HG02759 (cell line): Measurements from ENCODE around the gene RAPGEF3.

ENCODE experiments used
- ATAC-seq: cut with Tn5 transposase; IDR thresholded peaks from one replicate; pipeline ENCODE4 v1.9.1; 2021; ENCODE audit warnings: mild to moderate bottlenecking, moderate library complexity; ENCODE audit not compliant: unreplicated experiment

The RAPGEF3 gene

DNA sequence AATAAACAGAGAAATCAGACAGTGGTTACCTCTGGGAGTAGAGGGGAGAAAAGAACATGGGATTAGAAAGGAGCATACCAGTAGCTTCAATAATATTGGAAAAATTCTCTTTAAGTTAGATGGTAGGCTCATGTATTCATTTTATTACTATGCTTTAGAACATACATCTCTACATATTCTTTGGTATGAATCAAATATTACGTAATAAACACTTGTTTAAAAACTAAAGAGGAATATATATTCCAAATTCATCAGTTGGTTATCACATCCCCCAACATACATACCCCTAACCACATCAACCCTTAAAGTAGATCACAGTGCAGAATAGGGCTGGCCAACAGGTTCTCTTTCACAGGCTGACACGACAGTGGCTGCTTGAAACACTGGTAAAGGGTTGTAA, 58.4 kb downstream of the RAPGEF3 start:
- ATAC-seq: no peak

DNA sequence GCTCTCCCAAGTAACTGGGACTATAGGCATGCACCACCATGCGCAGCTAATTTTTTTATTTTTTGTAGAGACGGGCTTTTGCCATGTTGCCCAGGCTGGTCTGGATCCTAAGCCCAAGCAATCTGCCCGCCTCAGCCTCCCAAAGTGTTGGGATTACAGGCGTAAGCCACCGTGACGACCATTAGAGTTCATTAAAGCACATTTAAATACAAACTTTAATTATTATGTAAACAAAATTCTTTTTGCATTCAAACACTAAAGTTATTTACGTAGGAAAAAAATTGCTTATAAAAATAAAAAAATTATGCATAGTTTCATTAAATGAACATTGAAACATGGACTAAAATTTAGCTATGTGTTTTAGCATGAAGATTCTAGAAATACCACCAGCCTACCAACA, 60.0 kb downstream of the RAPGEF3 start:
- no peak for ATAC-seq

DNA sequence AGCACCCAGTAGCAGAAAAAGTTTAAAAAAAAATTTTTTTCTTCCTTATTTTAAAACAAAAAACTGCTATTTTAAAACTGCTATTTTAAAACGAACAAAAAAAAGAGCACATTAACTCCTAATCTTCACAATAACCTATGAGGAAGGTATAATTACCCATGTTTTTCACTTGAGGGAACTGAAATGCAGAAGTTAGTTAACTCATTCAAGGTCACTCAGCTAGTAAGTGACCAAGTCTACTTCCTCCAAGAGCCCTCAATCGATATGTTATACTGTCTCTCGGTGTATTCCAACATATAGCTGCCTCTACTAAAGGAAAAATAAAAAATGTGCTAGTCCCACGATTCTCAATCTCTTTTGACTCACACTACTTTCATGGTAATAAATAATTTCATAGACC, 60.6 kb downstream of the RAPGEF3 start:
- no peak for ATAC-seq

DNA sequence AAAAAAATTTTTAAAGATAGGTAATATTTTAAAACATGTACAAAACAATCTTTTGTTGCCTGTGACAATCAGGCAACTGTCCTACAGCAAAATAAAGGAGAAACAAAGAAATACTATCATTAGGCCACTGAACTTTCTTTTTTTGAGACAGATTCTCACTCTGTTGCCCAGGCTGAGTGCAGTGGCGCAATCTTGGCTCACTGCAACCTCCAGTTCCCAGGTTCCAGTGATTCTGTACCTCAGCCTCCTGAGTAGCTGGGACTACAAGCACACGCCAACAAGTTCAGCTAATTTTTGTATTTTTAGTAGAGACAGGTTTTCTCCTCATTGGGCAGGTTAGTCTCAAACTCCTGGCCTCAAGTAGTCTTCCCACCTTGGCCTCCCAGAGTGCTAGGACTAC, 69.5 kb downstream of the RAPGEF3 start:
- ATAC-seq: no peak

DNA sequence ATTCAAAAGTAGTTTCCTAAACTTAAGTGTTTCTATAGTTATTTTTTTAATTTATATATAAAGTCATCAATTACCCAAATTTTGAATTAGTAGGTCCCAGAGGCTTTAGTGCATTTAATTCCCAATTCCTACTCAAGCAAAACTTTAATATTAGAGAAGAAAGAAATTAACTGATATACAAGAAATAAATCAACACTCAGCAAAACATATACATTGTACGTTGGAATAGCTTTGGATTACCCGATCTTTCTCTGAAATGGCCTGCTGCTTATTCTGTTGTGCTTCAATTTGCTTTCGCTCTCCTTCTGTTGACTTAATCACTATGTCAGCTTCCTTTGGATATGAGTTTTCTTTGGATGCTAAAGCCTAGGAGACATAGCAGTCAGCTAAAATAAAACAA, 71.0 kb downstream of the RAPGEF3 start:
- ATAC-seq: no peak

DNA sequence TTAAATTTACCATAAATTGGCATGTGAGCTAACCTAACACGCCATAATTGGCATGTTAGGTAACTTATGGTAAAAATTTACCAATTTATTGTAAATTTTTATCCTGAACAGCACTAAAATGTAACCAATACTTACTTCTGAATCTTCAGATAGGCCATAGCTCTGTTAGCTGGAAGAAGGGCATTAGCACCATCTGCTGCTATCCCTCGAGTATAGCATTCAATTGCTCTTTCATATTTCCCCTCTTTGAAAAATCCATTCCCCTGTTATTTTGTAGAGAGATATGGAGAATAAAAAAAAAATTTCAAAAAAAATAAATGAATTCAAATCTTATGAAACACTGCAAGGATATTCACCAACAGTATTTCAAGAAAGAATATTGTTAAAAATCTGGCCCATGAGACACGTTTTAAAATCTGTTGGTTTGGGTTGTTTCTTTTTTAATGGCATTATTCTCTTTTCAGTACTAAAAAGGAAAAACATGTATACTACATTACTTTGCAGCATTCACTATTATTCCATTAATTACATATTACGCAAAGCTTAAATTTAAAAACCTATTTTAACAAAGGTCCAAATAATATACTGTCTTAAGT, 71.9 kb downstream of the RAPGEF3 start:
- ATAC-seq: no peak
